IPS-NIHi7 (cell line): ENCODE data around the gene HMGB2.

Source experiments
- DNase-seq: peaks from one replicate; pipeline ENCODE4 v3.0.0; 2012; ENCODE audit warnings: mixed read lengths; ENCODE audit errors: extremely low spot score

The HMGB2 gene

GRCh38 chr4:173334085-173334890, at the start of gene HMGB2:
Gene HMGB2 (minus strand): TSS chr4:173334358. CDS start chr4:173333649, 709 bp downstream.
- peak; percentile 97 for DNase-seq

- DNase-seq, result no peak
Measured at GRCh38 chr4:173382349-173382748, 48.2 kb upstream of the HMGB2 start.

- DNase-seq, result no peak
Measured at GRCh38 chr4:173381610-173382009, 47.5 kb upstream of the HMGB2 start.

- DNase-seq, result no peak
Measured at GRCh38 chr4:173380987-173381386, 46.8 kb upstream of the HMGB2 start.

GRCh38 chr4:173379929-173380328, 45.8 kb upstream of the HMGB2 start:
- DNase-seq, result no peak

GRCh38 chr4:173374588-173374987, 40.4 kb upstream of the HMGB2 start:
- DNase-seq, result no peak

GRCh38 chr4:173371292-173372192, 37.4 kb upstream of the HMGB2 start:
- DNase-seq, result peak; percentile 82

GRCh38 chr4:173370477-173371291, 36.5 kb upstream of the HMGB2 start, which contains the start of gene SAP30:
Gene SAP30 (plus strand): TSS chr4:173370954. CDS start chr4:173371183, 229 bp downstream.
- peak; percentile 93 for DNase-seq

- no peak for DNase-seq
Measured at GRCh38 chr4:173370130-173370476, 35.9 kb upstream of the HMGB2 start.

- no peak for DNase-seq
Measured at GRCh38 chr4:173367946-173368345, 33.8 kb upstream of the HMGB2 start.

GRCh38 chr4:173367285-173367684, 33.1 kb upstream of the HMGB2 start:
- no peak for DNase-seq

GRCh38 chr4:173365359-173365996, 31.3 kb upstream of the HMGB2 start:
- DNase-seq, result no peak

GRCh38 chr4:173362666-173363065, 28.5 kb upstream of the HMGB2 start:
- no peak for DNase-seq

GRCh38 chr4:173360587-173361221, 26.5 kb upstream of the HMGB2 start:
- DNase-seq, result no peak

- no peak for DNase-seq
Measured at GRCh38 chr4:173357939-173358338, 23.8 kb upstream of the HMGB2 start.

GRCh38 chr4:173347467-173347866, 13.3 kb upstream of the HMGB2 start:
- DNase-seq, result no peak

- no peak for DNase-seq
Measured at GRCh38 chr4:173346074-173346473, 11.9 kb upstream of the HMGB2 start.

- no peak for DNase-seq
Measured at GRCh38 chr4:173345648-173346047, 11.5 kb upstream of the HMGB2 start.

- peak; percentile 10 for DNase-seq
Measured at GRCh38 chr4:173343832-173344397, 9.8 kb upstream of the HMGB2 start.

- DNase-seq, result no peak
Measured at GRCh38 chr4:173337463-173337862, 3.3 kb upstream of the HMGB2 start.
